Neural progenitor cell (in vitro differentiated cells): Measurements from ENCODE around the gene FAM174B. TPM values are rescaled to one million over a fixed set of nuclear protein-coding genes. Genes with fewer than 3 reads are reported as not detected.

Experiments
- DNase-seq: peaks from one replicate; pipeline ENCODE4 v3.0.0-alpha.2; 2016; ENCODE audit warnings: low spot score
- H2AFZ ChIP-seq: fragments of 200-600 bp; sonication (generic); replicated peaks from 2 replicates; pipeline ENCODE4 v1.6.1; 2016; ENCODE audit warnings: antibody characterized with exemption
- H3F3A ChIP-seq: fragments of 200-600 bp; sonication (generic); 2 replicates; pipeline ENCODE4 v1.6.1; 2016; ENCODE audit warnings: antibody characterized with exemption, low read depth
- H3K27ac ChIP-seq: fragments of 200-600 bp; sonication (generic); 2 replicates; pipeline ENCODE4 v1.5.1; 2016; ENCODE audit warnings: mild to moderate bottlenecking
- H3K27me3 ChIP-seq: fragments of 200-600 bp; sonication (generic); 2 replicates; pipeline ENCODE4 v1.6.1; 2016; ENCODE audit warnings: mild to moderate bottlenecking, moderate library complexity
- H3K36me3 ChIP-seq: fragments of 200-600 bp; sonication (generic); 2 replicates; pipeline ENCODE4 v1.5.1; 2016
- H3K4me1 ChIP-seq: fragments of 200-600 bp; sonication (generic); 2 replicates; pipeline ENCODE4 v1.6.1; 2016; ENCODE audit warnings: mixed run types
- H3K4me2 ChIP-seq: fragments of 200-600 bp; sonication (generic); 2 replicates; pipeline ENCODE4 v1.6.1; 2016
- H3K4me3 ChIP-seq: fragments of 200-600 bp; sonication (generic); 2 replicates; pipeline ENCODE4 v1.5.1; 2016
- H3K79me2 ChIP-seq: fragments of 200-600 bp; sonication (generic); 2 replicates; pipeline ENCODE4 v1.6.1; 2016; ENCODE audit warnings: low read depth
- H3K9ac ChIP-seq: fragments of 200-600 bp; sonication (generic); 2 replicates; pipeline ENCODE4 v1.6.1; 2016
- H3K9me3 ChIP-seq: fragments of 200-600 bp; sonication (generic); 2 replicates; pipeline ENCODE4 v1.5.1; 2016; ENCODE audit warnings: low read depth
- H4K20me1 ChIP-seq: fragments of 200-600 bp; sonication (generic); 2 replicates; pipeline ENCODE4 v1.6.1; 2016; ENCODE audit warnings: low read depth
- H3K27ac Mint-ChIP-seq: 3 replicates; pipeline ENCODE4 v1.8.0; 2021; ENCODE audit warnings: mixed read lengths
- H3K27me3 Mint-ChIP-seq: 2 replicates; pipeline ENCODE4 v1.8.0; 2022; ENCODE audit warnings: low read depth, mild to moderate bottlenecking, inconsistent platforms, moderate library complexity, mixed read lengths; ENCODE audit not compliant: insufficient read depth
- H3K36me3 Mint-ChIP-seq: 3 replicates; pipeline ENCODE4 v1.8.0; 2021; ENCODE audit warnings: mixed read lengths
- H3K4me1 Mint-ChIP-seq: 3 replicates; pipeline ENCODE4 v1.8.0; 2021; ENCODE audit warnings: mixed read lengths
- H3K4me3 Mint-ChIP-seq: 3 replicates; pipeline ENCODE4 v1.8.0; 2021; ENCODE audit warnings: mild to moderate bottlenecking, moderate library complexity, mixed read lengths
- H3K9me3 Mint-ChIP-seq: 3 replicates; pipeline ENCODE4 v1.8.0; 2020; ENCODE audit warnings: mixed read lengths
- CTCF ChIP-seq: fragments of 200-600 bp; sonication (generic); IDR thresholded peaks from 2 replicates; pipeline ENCODE4 v1.5.1; 2017; ENCODE audit warnings: antibody characterized with exemption, mild to moderate bottlenecking
- EZH2 ChIP-seq: fragments of 200-600 bp; sonication (generic); IDR thresholded peaks from 2 replicates; pipeline ENCODE4 v1.6.1; 2017; ENCODE audit warnings: antibody characterized with exemption, mild to moderate bottlenecking, moderate library complexity
- EZH2phosphoT487 ChIP-seq: fragments of 200-600 bp; sonication (generic); IDR thresholded peaks from 2 replicates; pipeline ENCODE4 v1.6.1; 2017; ENCODE audit warnings: antibody characterized with exemption
- total RNA-seq: library from RNA; depleted of rRNA; stranded (reverse); fragments of >200 nt; gene quantifications from 2 replicates; pipeline ENCODE4 v1.2.3, GENCODE V29; 2015; ENCODE audit warnings: low replicate concordance

The FAM174B gene
- total RNA-seq, 1 donor from 2014 or later, result 8.6 TPM

DNA sequence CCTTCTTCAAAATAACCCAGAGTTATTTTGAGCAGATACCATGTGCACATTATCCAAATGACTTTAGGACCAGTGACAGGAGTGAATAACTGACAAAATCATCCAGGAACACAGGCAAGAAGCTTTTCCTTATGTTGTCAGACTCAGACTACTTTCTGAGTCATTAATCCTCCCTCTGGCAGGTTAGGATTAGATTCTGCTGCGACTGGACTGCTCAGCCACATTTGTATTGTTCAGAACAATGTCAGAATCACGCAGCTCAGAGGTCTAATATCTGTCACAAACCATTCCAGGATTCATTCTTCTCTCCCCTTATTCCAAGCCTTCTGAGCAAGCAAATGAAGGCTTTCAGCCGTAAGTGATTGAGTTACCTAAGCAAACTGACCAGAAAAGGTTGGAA, 34.8 kb upstream of the FAM174B start:
- H3K9me3 ChIP-seq, result no peaks in the 10 kb centered on the region
- no peaks in the 10 kb centered on the region for H4K20me1 ChIP-seq
- H3K27ac Mint-ChIP-seq, result no peak overlapping the region
- H3K4me1 ChIP-seq, result no peaks in the 10 kb centered on the region
- H2AFZ ChIP-seq, result no peak overlapping the region
- peaks cover 21% of the 10 kb centered on the region for H3K9me3 Mint-ChIP-seq
- no peaks in the 10 kb centered on the region for H3K79me2 ChIP-seq
- H3K36me3 Mint-ChIP-seq, result peaks cover 3% of the 10 kb centered on the region
- no peaks in the 10 kb centered on the region for H3K27me3 ChIP-seq
- H3K4me1 Mint-ChIP-seq, result peaks cover 3% of the 10 kb centered on the region
- H3K4me3 Mint-ChIP-seq, result no peak overlapping the region
- DNase-seq, result no peak
- H3K4me3 ChIP-seq, result no peak overlapping the region
- H3K9ac ChIP-seq, result no peak overlapping the region
- peaks cover 4% of the 10 kb centered on the region for H3K27me3 Mint-ChIP-seq
- H3K4me2 ChIP-seq, result no peak overlapping the region
- no peak for TF ChIP-seq EZH2
- TF ChIP-seq EZH2phosphoT487, result no peak
- no peak for TF ChIP-seq CTCF
- no peaks in the 10 kb centered on the region for H3K36me3 ChIP-seq
- no peaks in the 10 kb centered on the region for H3F3A ChIP-seq
- no peak overlapping the region for H3K27ac ChIP-seq

DNA sequence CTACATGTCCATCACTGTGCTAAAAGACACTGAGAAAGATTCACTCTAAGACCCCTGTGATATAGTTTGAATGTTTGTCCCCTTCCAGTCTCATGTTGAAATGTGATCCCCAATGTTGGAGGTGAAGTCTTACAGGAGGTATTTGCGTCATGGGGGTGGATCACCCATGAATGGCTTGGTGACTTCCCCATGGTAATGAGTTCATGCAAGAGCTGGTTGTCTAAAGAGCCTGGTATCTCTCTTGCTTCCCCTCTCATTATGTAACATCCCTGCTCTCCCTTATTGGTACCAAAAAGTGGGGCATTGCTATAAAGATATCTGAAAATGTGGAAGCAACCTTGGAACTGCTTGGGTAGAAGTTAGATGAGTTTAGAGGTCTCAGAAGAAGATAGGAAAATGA, 32.2 kb upstream of the FAM174B start:
- no peaks in the 10 kb centered on the region for H3K4me1 ChIP-seq
- no peak overlapping the region for H3K9ac ChIP-seq
- Mint-ChIP-seq H3K9me3 (peaks cover 21% of the 10 kb centered on the region), H3K27ac (peak overlapping the region; percentile 17), H3K4me3 (no peak overlapping the region), H3K27me3 (peaks cover 4% of the 10 kb centered on the region), H3K36me3 (peaks cover 3% of the 10 kb centered on the region), H3K4me1 (no peaks in the 10 kb centered on the region)
- no peaks in the 10 kb centered on the region for H3K36me3 ChIP-seq
- H3K27me3 ChIP-seq, result no peaks in the 10 kb centered on the region
- DNase-seq, result no peak
- H4K20me1 ChIP-seq, result no peaks in the 10 kb centered on the region
- H3F3A ChIP-seq, result no peaks in the 10 kb centered on the region
- H3K79me2 ChIP-seq, result no peaks in the 10 kb centered on the region
- no peak overlapping the region for H3K4me3 ChIP-seq
- H3K9me3 ChIP-seq, result no peaks in the 10 kb centered on the region
- H2AFZ ChIP-seq, result no peak overlapping the region
- no peak overlapping the region for H3K4me2 ChIP-seq
- TF ChIP-seq EZH2 (no peak), CTCF (no peak), EZH2phosphoT487 (no peak)
- H3K27ac ChIP-seq, result no peak overlapping the region

DNA sequence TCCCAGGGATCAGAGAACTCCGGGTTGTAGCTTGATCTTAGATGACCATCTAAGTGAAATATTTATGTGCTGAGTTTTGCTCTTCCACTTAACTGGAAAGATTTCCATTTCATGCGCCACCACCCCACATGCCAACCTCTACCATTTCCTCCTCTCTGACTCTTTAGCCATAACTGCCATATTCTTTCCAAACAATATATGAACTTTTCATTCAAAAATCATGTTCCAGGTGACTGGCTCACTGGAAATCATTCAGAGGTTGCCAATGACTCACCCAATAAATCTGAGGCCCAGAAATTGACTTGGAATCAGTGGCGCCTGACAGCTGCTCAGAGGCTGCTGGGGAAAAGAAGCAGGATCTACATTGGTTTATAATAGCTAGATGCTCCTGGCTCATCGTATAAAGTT, 31.6 kb upstream of the FAM174B start:
- H3K79me2 ChIP-seq, result no peaks in the 10 kb centered on the region
- no peak overlapping the region for H3K27ac ChIP-seq
- no peak overlapping the region for H3K4me3 ChIP-seq
- no peaks in the 10 kb centered on the region for H3K9me3 ChIP-seq
- H3K36me3 ChIP-seq, result no peaks in the 10 kb centered on the region
- no peak overlapping the region for H3K9ac ChIP-seq
- H3K27me3 Mint-ChIP-seq, result peaks cover 4% of the 10 kb centered on the region
- no peak overlapping the region for H3K4me2 ChIP-seq
- H3F3A ChIP-seq, result no peaks in the 10 kb centered on the region
- DNase-seq, result no peak
- no peaks in the 10 kb centered on the region for H3K27me3 ChIP-seq
- TF ChIP-seq EZH2phosphoT487 (no peak), CTCF (no peak), EZH2 (no peak)
- H3K36me3 Mint-ChIP-seq, result peaks cover 3% of the 10 kb centered on the region
- H2AFZ ChIP-seq, result no peak overlapping the region
- H3K4me1 Mint-ChIP-seq, result no peaks in the 10 kb centered on the region
- no peaks in the 10 kb centered on the region for H3K4me1 ChIP-seq
- H3K4me3 Mint-ChIP-seq, result no peak overlapping the region
- no peaks in the 10 kb centered on the region for H4K20me1 ChIP-seq
- peaks cover 21% of the 10 kb centered on the region for H3K9me3 Mint-ChIP-seq
- H3K27ac Mint-ChIP-seq, result no peak overlapping the region

DNA sequence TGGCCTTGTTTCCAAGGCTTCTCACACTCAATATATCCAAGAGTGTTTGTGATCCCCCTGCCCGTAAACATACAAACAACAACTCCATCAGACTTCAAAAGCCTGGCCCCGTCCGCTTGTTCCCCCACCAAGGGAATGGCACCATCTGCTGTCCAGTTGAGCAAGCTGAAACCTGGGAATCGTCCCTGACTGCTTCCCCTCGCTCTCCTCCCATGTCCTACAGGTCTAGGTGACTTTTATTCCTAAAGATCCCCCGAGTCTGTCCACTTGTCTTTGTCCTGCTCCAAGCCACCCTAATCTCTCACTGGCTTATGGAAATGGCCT, 27.9 kb upstream of the FAM174B start:
- Mint-ChIP-seq H3K36me3 (no peaks in the 10 kb centered on the region), H3K27ac (no peak overlapping the region), H3K9me3 (peaks cover 9% of the 10 kb centered on the region), H3K4me1 (no peaks in the 10 kb centered on the region), H3K27me3 (no peaks in the 10 kb centered on the region), H3K4me3 (no peak overlapping the region)
- no peaks in the 10 kb centered on the region for H3F3A ChIP-seq
- H3K9ac ChIP-seq, result no peak overlapping the region
- TF ChIP-seq EZH2phosphoT487, result no peak
- TF ChIP-seq CTCF, result peak; percentile 89
- no peak for TF ChIP-seq EZH2
- H3K79me2 ChIP-seq, result no peaks in the 10 kb centered on the region
- H3K4me3 ChIP-seq, result no peak overlapping the region
- H2AFZ ChIP-seq, result peak overlapping the region; percentile 64
- H4K20me1 ChIP-seq, result no peaks in the 10 kb centered on the region
- H3K27me3 ChIP-seq, result no peaks in the 10 kb centered on the region
- no peak overlapping the region for H3K4me2 ChIP-seq
- no peaks in the 10 kb centered on the region for H3K9me3 ChIP-seq
- H3K36me3 ChIP-seq, result no peaks in the 10 kb centered on the region
- no peaks in the 10 kb centered on the region for H3K4me1 ChIP-seq
- H3K27ac ChIP-seq, result no peak overlapping the region
- DNase-seq, result peak; percentile 88
